ENCODE data around the gene KRT4. TPM values are rescaled to one million over a fixed set of nuclear protein-coding genes. Genes with fewer than 3 reads are reported as not detected.
A peak's percentile ranks its signal among the peaks of the same experiment; 100 is the strongest.
"Not testable (repeated sequence)": the region's sequence is repeated elsewhere in the genome, so short reads cannot be mapped to it uniquely, and the experiment has no call there.

The KRT4 gene
- total RNA-seq, 1 donor from 2014 or later: 0.29 TPM

DNA sequence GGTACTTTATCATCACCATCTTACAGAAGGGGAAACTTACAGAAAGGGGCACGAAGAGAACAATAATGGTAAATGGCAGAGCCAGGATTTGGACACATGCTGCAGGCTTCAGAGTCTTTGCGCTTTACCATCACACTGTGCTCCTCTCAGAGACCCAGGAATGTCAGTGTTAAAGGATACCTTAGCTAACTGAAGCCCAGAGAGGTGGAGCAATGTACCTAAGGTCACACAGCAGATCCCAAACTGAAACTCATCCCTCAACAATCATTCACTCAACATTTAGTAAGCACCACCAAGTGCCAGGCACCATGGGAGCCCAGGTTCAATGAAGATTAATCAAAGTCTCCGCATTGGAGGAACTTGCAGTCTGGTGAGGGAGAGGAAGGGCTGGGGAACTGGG, 42.9 kb upstream of the KRT4 start:
- H3K4me3 Mint-ChIP-seq (ENCODE audit: low read depth): no peak overlapping the region
- H3K27ac Mint-ChIP-seq: no peak overlapping the region
- TF ChIP-seq, protein P1, sequence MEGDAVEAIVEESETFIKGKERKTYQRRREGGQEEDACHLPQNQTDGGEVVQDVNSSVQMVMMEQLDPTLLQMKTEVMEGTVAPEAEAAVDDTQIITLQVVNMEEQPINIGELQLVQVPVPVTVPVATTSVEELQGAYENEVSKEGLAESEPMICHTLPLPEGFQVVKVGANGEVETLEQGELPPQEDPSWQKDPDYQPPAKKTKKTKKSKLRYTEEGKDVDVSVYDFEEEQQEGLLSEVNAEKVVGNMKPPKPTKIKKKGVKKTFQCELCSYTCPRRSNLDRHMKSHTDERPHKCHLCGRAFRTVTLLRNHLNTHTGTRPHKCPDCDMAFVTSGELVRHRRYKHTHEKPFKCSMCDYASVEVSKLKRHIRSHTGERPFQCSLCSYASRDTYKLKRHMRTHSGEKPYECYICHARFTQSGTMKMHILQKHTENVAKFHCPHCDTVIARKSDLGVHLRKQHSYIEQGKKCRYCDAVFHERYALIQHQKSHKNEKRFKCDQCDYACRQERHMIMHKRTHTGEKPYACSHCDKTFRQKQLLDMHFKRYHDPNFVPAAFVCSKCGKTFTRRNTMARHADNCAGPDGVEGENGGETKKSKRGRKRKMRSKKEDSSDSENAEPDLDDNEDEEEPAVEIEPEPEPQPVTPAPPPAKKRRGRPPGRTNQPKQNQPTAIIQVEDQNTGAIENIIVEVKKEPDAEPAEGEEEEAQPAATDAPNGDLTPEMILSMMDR (IDR thresholded peaks at IDR 0.05; ENCODE audit: unreplicated experiment): no peak
- no peak for DNase-seq (ENCODE audit: low spot score, unreplicated experiment)
- H3K36me3 Mint-ChIP-seq (ENCODE audit: insufficient read depth): no peaks in the 10 kb centered on the region
- H3K4me1 Mint-ChIP-seq (ENCODE audit: low read depth): no peaks in the 10 kb centered on the region
- peaks cover 25% of the 10 kb centered on the region for H3K27me3 Mint-ChIP-seq
- H3K9me3 Mint-ChIP-seq (ENCODE audit: low read depth): peaks cover 6% of the 10 kb centered on the region

- H3K9me3 Mint-ChIP-seq (ENCODE audit: low read depth); DNase-seq (ENCODE audit: low spot score, unreplicated experiment): not testable (repeated sequence)
These were observed 42.2 kb upstream of the KRT4 start for GRCh38 chr12:52856077-52856476.

DNA sequence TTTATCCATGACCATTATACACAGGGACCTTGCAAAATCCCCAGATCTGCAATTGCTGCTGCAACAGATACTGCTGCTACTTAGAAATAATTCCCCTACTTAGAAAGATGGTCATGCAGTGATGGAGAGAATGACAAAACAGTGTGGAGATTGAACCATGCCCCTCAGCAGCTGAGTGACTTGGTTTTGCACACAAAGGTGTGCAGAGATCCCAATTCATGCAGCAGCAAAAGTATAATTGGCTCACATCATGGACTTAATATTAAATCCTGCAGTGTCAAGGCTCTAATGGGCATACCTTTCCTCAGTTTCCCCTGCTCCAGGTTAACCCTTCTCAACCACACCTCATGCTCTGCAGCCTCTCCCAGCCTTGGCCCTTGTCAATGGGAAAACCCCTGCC, 37.9 kb upstream of the KRT4 start:
- no peak overlapping the region for H3K4me3 Mint-ChIP-seq (ENCODE audit: low read depth)
- H3K27ac Mint-ChIP-seq: no peak overlapping the region
- no peaks in the 10 kb centered on the region for H3K4me1 Mint-ChIP-seq (ENCODE audit: low read depth)
- H3K27me3 Mint-ChIP-seq: peaks cover 38% of the 10 kb centered on the region
- TF ChIP-seq, protein P1 (IDR thresholded peaks at IDR 0.05; ENCODE audit: unreplicated experiment): no peak
- DNase-seq (ENCODE audit: low spot score, unreplicated experiment): no peak
- no peaks in the 10 kb centered on the region for H3K36me3 Mint-ChIP-seq (ENCODE audit: insufficient read depth)
- peaks cover 6% of the 10 kb centered on the region for H3K9me3 Mint-ChIP-seq (ENCODE audit: low read depth)

More at GRCh38 chr12:52856077-52856476, 42.2 kb upstream of the KRT4 start:
- H3K27ac Mint-ChIP-seq; H3K36me3 Mint-ChIP-seq (ENCODE audit: insufficient read depth); H3K4me1 Mint-ChIP-seq (ENCODE audit: low read depth); H3K4me3 Mint-ChIP-seq (ENCODE audit: low read depth): not testable (repeated sequence)
- peaks cover 29% of the 10 kb centered on the region for H3K27me3 Mint-ChIP-seq

GRCh38 chr12:52850681-52851080, 36.8 kb upstream of the KRT4 start:
- no peak for DNase-seq (ENCODE audit: low spot score, unreplicated experiment)
- Mint-ChIP-seq H3K27ac (no peak overlapping the region), H3K4me1 (ENCODE audit: low read depth) (no peaks in the 10 kb centered on the region), H3K36me3 (ENCODE audit: insufficient read depth) (no peaks in the 10 kb centered on the region), H3K27me3 (peaks cover 42% of the 10 kb centered on the region), H3K9me3 (ENCODE audit: low read depth) (peaks cover 5% of the 10 kb centered on the region), H3K4me3 (ENCODE audit: low read depth) (no peak overlapping the region)
- TF ChIP-seq, protein P1 (IDR thresholded peaks at IDR 0.05; ENCODE audit: unreplicated experiment): no peak

GRCh38 chr12:52849511-52849910, 35.6 kb upstream of the KRT4 start:
- Mint-ChIP-seq H3K4me3 (ENCODE audit: low read depth) (no peak overlapping the region), H3K4me1 (ENCODE audit: low read depth) (no peaks in the 10 kb centered on the region), H3K9me3 (ENCODE audit: low read depth) (no peaks in the 10 kb centered on the region), H3K36me3 (ENCODE audit: insufficient read depth) (no peaks in the 10 kb centered on the region), H3K27ac (no peak overlapping the region), H3K27me3 (peaks cover 46% of the 10 kb centered on the region)
- TF ChIP-seq, protein P1 (IDR thresholded peaks at IDR 0.05; ENCODE audit: unreplicated experiment): no peak
- no peak for DNase-seq (ENCODE audit: low spot score, unreplicated experiment)

- no peaks in the 10 kb centered on the region for H3K4me1 Mint-ChIP-seq (ENCODE audit: low read depth)
These were observed 34.8 kb upstream of the KRT4 start, which contains the start of gene KRT78 for GRCh38 chr12:52848661-52849255. Gene KRT78 (minus strand): TSS chr12:52848994. CDS start chr12:52848930, 64 bp downstream.

More at GRCh38 chr12:52848661-52849255, 34.8 kb upstream of the KRT4 start, which contains the start of gene KRT78:
- peak within 1 kb of the TSS; percentile 38 for H3K27ac Mint-ChIP-seq
- no peak for DNase-seq (ENCODE audit: low spot score, unreplicated experiment)
- H3K27me3 Mint-ChIP-seq: peaks cover 42% of the 10 kb centered on the region
- H3K9me3 Mint-ChIP-seq (ENCODE audit: low read depth): no peaks in the 10 kb centered on the region
- H3K36me3 Mint-ChIP-seq (ENCODE audit: insufficient read depth): no peaks in the 10 kb centered on the region
- no peak within 1 kb of the TSS for H3K4me3 Mint-ChIP-seq (ENCODE audit: low read depth)
- TF ChIP-seq, protein P1 (IDR thresholded peaks at IDR 0.05; ENCODE audit: unreplicated experiment): no peak

Measured in progenitor cell of endocrine pancreas (in vitro differentiated cells).